VCaP (cell line): ENCODE data around the gene CA14.

Experiments
- H3K27ac ChIP-seq: fragments of 450-650 bp; 2 replicates; pipeline ENCODE4 v1.5.1; 2017
- TF ChIP-seq, protein P1 (sequence below): fragments of 450-650 bp; conservative IDR thresholded peaks from 2 replicates; pipeline ENCODE4 v1.5.1; 2017; ENCODE audit warnings: mild to moderate bottlenecking, moderate library complexity

CA14 gene

DNA sequence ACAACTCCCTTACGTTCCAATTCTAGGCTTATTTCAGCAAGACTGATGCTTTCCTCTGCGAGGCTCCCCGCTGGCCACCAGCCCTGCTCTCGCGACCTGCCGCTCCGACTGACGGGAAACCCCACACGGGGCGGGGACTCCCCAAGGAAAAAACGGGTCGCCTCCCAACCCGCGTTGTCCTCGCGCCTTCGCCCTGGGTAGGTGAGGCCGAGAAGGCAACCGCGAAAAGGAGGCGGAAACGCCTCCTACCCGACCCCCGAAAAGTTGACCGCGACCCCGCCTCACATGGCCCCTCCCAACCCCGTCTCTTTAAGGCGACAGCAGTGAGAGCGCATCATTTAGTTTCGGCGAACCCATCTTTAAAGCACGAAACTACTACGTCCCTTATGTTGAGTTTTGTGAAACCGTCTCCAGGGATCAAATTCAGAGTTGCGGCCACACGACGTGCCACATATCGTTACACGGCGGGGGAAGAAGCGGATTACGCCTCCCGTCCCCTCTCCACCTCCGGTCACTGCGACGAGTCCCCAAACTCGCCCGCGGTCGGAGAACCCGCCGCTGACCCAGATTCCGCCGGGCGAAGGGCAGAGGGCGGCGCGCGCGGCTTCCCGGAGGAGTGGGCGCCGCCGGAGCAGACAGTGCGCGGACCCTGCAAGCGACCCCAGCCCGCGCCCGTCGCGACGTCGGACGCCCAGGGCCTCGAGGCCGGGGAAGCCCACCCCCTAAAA, 22.8 kb upstream of the CA14 start:
- TF ChIP-seq, protein P1, sequence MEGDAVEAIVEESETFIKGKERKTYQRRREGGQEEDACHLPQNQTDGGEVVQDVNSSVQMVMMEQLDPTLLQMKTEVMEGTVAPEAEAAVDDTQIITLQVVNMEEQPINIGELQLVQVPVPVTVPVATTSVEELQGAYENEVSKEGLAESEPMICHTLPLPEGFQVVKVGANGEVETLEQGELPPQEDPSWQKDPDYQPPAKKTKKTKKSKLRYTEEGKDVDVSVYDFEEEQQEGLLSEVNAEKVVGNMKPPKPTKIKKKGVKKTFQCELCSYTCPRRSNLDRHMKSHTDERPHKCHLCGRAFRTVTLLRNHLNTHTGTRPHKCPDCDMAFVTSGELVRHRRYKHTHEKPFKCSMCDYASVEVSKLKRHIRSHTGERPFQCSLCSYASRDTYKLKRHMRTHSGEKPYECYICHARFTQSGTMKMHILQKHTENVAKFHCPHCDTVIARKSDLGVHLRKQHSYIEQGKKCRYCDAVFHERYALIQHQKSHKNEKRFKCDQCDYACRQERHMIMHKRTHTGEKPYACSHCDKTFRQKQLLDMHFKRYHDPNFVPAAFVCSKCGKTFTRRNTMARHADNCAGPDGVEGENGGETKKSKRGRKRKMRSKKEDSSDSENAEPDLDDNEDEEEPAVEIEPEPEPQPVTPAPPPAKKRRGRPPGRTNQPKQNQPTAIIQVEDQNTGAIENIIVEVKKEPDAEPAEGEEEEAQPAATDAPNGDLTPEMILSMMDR, result no peak
- peak overlapping the region; percentile 42; the same call in 1 of the 2 replicates for H3K27ac ChIP-seq

DNA sequence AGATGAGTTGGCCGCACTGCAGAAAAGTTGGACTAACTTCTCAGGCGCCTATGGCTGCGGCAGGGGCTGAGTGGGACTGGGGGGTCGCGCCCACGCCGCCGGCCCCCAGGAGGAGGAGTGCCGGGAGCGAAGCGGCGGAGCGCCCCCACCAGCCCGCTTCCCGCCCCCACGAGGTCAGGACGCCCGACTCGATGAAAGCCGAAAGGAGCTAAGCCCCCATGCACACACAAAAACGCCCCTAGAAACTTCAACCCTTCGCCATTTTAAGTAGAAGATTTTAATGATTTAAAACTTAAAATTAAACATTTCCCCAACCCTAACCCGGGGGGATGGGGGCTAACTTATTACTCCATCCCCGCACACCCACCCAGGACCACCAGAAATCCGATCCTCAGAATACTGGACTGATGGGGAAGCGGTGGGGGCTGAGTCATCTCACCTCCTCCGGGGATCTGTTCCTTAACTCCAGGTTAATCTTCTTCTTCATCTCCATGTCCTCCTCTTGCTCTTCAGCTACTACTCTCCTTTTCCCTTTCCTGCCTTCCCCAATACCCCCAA, 22.2 kb upstream of the CA14 start:
- TF ChIP-seq, protein P1, result no peak
- peak overlapping the region; percentile 42; the same call in 1 of the 2 replicates for H3K27ac ChIP-seq

- H3K27ac ChIP-seq, result peak within 1 kb of the TSS; percentile 42; the same call in 1 of the 2 replicates
- TF ChIP-seq, protein P1, result peak; percentile 31
Measured at GRCh38 chr1:150235852-150236613, 21.5 kb upstream of the CA14 start, which contains the start of gene ANP32E. Gene ANP32E (minus strand): TSS chr1:150236112. CDS start chr1:150235786, 326 bp downstream.

GRCh38 chr1:150236614-150237100, 20.9 kb upstream of the CA14 start:
- TF ChIP-seq, protein P1, result no peak
- peak overlapping the region; percentile 42; the same call in 1 of the 2 replicates for H3K27ac ChIP-seq

DNA sequence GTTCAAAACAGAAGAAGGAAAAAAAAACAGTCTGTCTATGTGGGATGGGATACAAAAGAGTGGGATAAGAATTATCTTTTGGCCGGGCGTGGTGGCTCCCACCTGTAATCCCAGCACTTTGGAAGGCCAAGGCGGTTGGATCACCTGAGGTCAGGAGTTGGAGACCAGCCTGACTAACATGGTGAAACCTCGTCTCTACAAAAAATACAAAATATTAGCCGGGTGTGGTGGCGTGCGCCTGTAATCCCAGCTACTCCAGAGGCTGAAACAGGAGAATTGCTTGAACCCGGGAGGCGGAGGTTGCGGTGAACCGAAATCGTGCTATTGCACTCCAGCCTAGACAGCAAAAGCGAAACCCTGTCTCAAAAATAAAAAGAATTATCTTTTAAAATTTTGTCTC, 20.4 kb upstream of the CA14 start:
- H3K27ac ChIP-seq, result peak overlapping the region; percentile 42; the same call in 1 of the 2 replicates

- TF ChIP-seq, protein P1, result no peak
- no peak overlapping the region for H3K27ac ChIP-seq
Measured at GRCh38 chr1:150237746-150238145, 19.8 kb upstream of the CA14 start.

GRCh38 chr1:150243003-150243402, 14.6 kb upstream of the CA14 start:
- H3K27ac ChIP-seq, result no peak overlapping the region
- TF ChIP-seq, protein P1, result no peak
